Epidermal melanocyte (primary cell): ENCODE data around the gene RSRC1.

ENCODE experiments used
- DNase-seq: peaks from one replicate; pipeline ENCODE4 v3.0.0; 2011; ENCODE audit warnings: low spot score; ENCODE audit not compliant: insufficient read length

RSRC1 gene

DNA sequence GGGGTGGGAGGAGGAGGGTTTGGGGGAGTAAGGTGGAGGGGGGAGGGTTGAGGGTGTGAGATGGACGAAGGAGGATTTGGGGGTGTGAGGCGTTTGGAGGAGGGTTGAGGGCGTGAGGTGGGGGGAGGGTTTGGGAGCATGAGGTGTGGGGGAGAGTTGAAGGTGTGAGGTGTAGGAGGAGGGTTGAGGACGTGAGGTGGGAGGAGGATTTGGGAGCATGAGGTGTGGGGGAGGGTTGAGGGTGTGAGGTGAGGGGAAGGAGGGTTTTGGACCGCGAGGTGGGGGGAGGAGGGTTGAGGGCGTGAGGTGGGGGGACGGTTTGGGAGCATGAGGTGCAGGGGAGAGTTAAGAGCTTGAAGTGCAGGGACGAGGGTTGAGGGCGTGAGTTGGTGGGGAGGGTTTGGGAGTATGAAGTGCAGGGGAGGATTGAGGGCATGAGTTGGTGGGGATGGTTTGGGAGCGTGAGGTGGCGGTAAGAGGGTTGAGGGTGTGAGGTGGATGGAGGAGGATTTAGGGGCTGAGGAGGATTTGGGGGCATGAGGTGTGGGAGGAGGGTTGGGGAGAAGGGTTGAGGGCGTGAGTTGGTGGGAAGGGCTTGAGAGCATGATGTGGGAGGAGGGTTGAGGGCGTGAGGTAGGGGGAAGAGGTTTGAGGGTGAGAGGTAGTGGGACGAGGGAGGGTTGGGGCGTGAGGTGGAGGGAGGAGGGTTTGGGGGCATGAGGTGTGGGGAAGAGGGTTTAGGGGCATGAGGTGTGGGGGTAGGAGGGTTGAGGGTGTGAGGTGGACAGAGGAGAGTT, 462.3 kb downstream of the RSRC1 start:
- DNase-seq: no peak

DNA sequence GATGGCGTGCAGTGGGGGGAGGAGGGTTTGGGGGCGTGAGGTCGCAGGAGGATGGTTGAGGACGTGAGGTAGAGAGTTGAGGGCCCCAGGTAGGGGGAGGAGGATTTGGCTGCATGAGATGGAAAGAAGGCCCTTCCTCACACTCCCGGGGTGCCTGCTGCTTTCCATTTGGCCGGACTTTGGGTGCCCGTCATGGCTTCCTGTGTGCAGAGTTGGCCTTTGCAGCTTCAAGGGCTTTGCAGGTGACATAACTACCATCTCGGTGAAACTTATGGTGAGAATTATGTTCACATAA, 462.8 kb downstream of the RSRC1 start:
- DNase-seq: no peak

DNA sequence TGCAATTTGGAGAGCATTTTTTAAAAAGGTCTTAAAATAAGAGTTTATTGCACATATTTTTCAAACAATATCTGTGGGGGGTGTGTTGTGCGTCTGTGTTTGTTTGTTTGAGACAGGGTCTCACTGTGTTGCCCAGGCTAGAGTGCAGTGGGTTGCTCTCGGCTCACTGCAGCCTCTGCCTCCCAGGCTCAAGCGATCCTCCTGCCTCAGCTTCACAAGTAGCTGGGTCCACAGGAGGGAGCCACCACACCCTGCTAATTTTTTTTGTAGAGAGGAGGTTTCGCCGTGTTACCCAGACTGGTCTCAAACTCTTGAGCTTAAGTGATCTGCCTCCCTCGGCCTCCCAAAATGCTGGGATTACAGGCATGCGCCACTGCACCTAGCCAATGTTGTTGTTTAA, 463.8 kb downstream of the RSRC1 start:
- DNase-seq: no peak

DNA sequence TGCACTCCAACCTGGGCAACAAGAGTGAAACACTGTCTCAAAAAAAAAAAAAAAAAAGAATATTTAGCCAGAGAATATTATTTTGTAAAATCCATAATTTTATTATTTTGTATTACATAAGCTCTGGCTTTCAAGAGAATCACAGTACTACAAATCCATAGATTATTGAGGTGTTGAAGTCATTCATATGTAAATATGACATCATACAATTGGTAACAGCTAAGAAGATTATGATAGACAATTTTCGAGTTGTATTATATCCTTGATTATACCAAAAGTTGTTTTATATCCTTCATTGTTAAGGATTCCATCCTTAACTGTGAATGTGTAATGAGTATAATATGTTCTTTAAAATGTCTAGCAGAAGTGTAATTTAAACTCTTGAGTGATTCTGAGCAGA, 464.8 kb downstream of the RSRC1 start:
- DNase-seq: no peak

DNA sequence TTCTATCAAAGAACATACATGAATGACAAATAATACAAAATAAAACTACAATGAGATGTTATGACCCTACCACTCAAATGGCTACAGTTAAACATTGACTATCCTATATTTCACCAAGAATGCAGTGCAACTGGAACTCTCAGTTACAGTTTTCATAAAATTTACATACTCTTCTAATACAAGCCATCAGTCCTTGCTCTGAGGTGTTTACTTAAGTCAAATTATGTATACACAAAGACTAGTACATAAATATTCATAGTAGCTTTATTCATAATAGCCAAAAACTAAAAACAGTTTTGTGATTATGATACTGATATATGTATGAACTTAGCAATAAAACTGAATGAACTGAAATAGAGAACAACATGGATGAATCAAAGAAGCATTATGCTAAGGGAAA, 480.3 kb downstream of the RSRC1 start:
- DNase-seq: no peak
